Forelimb muscle (tissue), 1 donor: ENCODE data around the gene POU3F4. TPM values are rescaled to one million over a fixed set of nuclear protein-coding genes. Genes with fewer than 3 reads are reported as not detected.

Experiments used
- DNase-seq: peaks from one replicate; pipeline ENCODE4 v3.0.0-alpha.2; 2013; ENCODE audit warnings: low read depth
- polyA plus RNA-seq: library from polyadenylated mRNA; unstranded; fragments of 120-200 nt; gene quantifications from one replicate; pipeline ENCODE4 v1.2.1, GENCODE V29; 2013; ENCODE audit not compliant: insufficient read length

The POU3F4 gene
- polyA plus RNA-seq, result not detected

GRCh38 chrX:83508006-83508405, at the start of gene POU3F4:
Gene POU3F4, plus strand, starts transcription at chrX:83508290. Its CDS starts 35 bp downstream, at chrX:83508325.
- no peak for DNase-seq

- DNase-seq, result no peak
Measured at GRCh38 chrX:83469551-83469950, 38.5 kb upstream of the POU3F4 start.

GRCh38 chrX:83495898-83496297, 12.2 kb upstream of the POU3F4 start:
- no peak for DNase-seq

- DNase-seq, result no peak
Measured at GRCh38 chrX:83501003-83501402, 7.1 kb upstream of the POU3F4 start.

DNA sequence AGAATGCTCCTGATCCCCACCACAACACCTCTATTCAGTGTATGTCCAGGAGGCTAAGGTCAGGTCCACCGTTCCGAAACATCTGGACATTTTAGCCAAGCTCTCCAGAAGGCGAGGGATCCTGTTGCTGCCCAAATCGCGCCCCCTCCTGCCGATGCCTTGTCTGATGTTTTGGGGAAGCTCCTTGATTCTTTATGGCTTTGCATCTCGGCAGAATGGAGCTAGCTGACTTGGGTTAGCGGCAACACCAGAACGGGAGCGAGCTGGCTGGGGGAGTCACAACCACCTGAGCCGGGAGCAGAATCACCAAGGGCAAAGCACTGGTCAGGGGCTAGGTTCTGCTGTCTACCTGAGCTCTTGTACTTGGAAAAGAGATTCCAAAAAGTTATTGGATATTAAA, 6.6 kb upstream of the POU3F4 start:
- DNase-seq, result no peak

GRCh38 chrX:83504721-83505479, 3.2 kb upstream of the POU3F4 start:
- DNase-seq, result no peak

DNA sequence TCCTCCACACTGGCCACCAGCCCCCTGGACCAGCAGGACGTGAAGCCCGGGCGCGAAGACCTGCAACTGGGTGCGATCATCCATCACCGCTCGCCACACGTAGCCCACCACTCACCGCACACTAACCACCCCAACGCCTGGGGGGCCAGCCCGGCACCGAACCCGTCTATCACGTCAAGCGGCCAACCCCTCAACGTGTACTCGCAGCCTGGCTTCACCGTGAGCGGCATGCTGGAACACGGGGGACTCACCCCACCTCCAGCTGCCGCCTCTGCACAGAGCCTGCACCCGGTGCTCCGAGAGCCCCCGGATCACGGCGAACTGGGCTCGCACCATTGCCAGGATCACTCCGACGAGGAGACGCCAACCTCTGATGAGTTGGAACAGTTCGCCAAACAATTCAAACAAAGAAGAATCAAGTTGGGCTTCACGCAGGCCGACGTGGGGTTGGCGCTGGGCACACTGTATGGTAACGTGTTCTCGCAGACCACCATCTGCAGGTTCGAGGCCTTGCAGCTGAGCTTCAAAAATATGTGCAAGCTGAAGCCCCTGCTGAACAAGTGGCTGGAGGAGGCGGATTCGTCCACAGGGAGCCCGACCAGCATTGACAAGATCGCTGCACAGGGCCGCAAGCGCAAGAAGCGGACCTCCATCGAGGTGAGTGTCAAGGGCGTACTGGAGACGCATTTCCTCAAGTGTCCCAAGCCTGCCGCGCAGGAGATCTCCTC, 600 bp downstream of the POU3F4 start:
- no peak for DNase-seq

- DNase-seq, result no peak
Measured at GRCh38 chrX:83509254-83509801, 1.2 kb downstream of the POU3F4 start.

GRCh38 chrX:83510510-83511062, 2.5 kb downstream of the POU3F4 start:
- DNase-seq, result no peak

DNA sequence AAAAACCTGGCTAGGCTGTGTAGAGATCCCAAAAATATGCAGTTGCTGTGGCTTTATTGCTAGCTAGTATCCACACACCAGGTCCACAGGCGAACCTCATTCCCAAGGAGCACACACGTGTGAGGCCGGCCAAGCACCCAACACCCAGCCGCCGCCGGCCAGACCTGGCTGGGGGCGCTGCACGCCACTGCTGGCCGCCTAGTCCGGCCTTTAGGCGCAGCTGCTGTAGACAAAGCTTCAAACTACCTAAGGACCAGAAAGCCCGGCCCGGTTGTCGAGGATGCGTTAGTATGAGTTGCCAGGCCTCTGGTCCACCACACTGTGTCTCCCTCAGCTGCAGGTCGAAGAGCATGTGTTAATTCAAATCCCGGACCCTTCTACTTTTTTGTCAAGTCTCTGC, 3.1 kb downstream of the POU3F4 start:
- no peak for DNase-seq

DNA sequence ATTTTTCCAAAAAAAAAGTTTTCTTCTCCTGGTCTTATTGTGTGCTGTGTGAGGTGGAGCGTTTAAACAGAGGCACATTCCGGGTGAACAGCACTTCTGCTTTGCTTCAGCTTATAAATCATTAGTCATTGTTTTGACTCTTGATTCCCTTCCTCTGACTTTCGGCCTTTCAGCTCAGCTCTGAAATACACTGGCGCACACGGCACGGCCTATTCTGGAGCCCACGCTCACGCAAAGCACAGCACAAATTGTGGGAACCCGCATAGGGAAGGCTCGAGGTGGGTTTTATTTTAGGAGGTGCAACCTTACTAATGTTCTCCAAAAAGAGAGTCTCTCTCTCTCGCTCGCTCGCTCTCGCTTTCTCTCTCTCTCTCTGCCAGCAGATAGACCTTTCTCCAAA, 4.0 kb downstream of the POU3F4 start:
- no peak for DNase-seq

GRCh38 chrX:83516597-83516996, 8.5 kb downstream of the POU3F4 start:
- DNase-seq, result no peak

DNA sequence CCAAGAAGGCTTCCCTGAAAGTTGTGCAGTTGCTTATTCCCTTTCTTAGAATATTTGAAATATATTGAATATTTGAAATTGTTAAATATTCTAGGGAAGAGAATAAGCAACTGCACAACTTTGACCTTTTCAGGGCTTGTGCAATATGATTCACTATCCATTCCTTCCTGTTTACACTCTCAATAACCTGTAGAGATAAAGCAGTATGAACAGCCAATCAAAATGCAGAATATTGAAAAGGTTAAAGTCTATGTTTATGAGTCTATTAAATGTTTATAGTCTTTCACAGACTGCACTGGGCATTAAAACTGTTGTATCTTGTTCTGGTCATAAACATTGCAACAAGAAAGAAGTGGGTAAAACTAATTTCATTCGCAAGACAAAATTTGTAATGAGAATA, 13.8 kb downstream of the POU3F4 start:
- no peak for DNase-seq

DNA sequence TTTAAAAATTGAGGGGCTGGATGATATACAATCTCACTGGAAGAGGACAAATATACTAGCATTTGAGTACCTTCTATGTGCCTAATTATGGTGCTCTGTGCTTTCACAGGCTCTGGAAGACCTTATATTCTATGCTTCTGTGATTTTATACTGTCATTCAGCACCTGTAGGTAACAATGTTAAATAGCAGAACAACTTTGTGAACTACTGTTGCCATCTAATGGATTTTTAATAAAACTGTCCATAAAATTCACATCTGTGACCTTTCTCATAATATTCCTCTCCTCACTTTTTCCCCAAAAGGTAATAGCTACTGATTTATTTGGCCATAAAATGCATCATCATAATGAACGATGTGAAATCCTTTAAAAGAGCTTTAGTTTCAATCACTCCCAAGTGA, 21.9 kb downstream of the POU3F4 start:
- DNase-seq, result no peak

GRCh38 chrX:83535417-83536196, 27.5 kb downstream of the POU3F4 start:
- DNase-seq, result no peak
